MM.1S (cell line): ENCODE results near the gene SUGP1.

Experiments used
- DNase-seq: peaks from one replicate; pipeline ENCODE4 v3.0.0-alpha.2; 2015
- H2AFZ ChIP-seq: fragments of 300-600 bp; sonication (generic); 2 replicates; pipeline ENCODE4 v1.6.0; 2016; ENCODE audit warnings: antibody characterized with exemption, low read length
- H3F3A ChIP-seq: fragments of 300-600 bp; sonication (generic); 2 replicates; pipeline ENCODE4 v1.6.1; 2016; ENCODE audit warnings: mild to moderate bottlenecking, antibody characterized with exemption, low read length, moderate library complexity, mixed read lengths; ENCODE audit not compliant: insufficient read depth
- H3K27ac ChIP-seq: fragments of 300-600 bp; sonication (generic); 2 replicates; pipeline ENCODE4 v1.5.1; 2016; ENCODE audit warnings: mild to moderate bottlenecking, low read length
- H3K27me3 ChIP-seq: fragments of 300-600 bp; sonication (generic); replicated peaks from 2 replicates; pipeline ENCODE4 v1.6.0; 2016; ENCODE audit warnings: low read length; ENCODE audit not compliant: insufficient read depth
- H3K36me3 ChIP-seq: fragments of 300-600 bp; sonication (generic); replicated peaks from 2 replicates; pipeline ENCODE4 v1.6.1; 2016; ENCODE audit warnings: mild to moderate bottlenecking, low read length, mixed read lengths; ENCODE audit not compliant: insufficient read depth
- H3K4me1 ChIP-seq: fragments of 300-600 bp; sonication (generic); 2 replicates; pipeline ENCODE4 v1.6.1; 2016; ENCODE audit warnings: low read length, mixed read lengths
- H3K4me2 ChIP-seq: fragments of 300-600 bp; sonication (generic); 2 replicates; pipeline ENCODE4 v1.6.0; 2016; ENCODE audit warnings: low read depth, low read length
- H3K4me3 ChIP-seq: fragments of 300-600 bp; sonication (generic); 2 replicates; pipeline ENCODE4 v1.5.1; 2016; ENCODE audit warnings: low read length, mixed read lengths
- H3K79me2 ChIP-seq: fragments of 300-600 bp; sonication (generic); 2 replicates; pipeline ENCODE4 v1.6.1; 2016; ENCODE audit warnings: mixed run types, low read length, mixed read lengths
- H3K9ac ChIP-seq: fragments of 300-600 bp; sonication (generic); 2 replicates; pipeline ENCODE4 v1.6.1; 2016; ENCODE audit warnings: low read length, mixed read lengths
- H3K9me2 ChIP-seq: fragments of 300-600 bp; sonication (generic); replicated peaks from 2 replicates; pipeline ENCODE4 v1.6.1; 2016; ENCODE audit warnings: mild to moderate bottlenecking, low read length, mixed read lengths; ENCODE audit not compliant: insufficient read depth
- H3K9me3 ChIP-seq: fragments of 300-600 bp; sonication (generic); replicated peaks from 2 replicates; pipeline ENCODE4 v1.6.1; 2016; ENCODE audit warnings: mild to moderate bottlenecking, low read length, mixed read lengths; ENCODE audit not compliant: insufficient read depth
- H4K20me1 ChIP-seq: fragments of 300-600 bp; sonication (generic); 2 replicates; pipeline ENCODE4 v1.6.1; 2016; ENCODE audit warnings: mild to moderate bottlenecking, low read length, moderate library complexity, mixed read lengths; ENCODE audit not compliant: insufficient read depth
- EZH2 ChIP-seq: fragments of 300-600 bp; sonication (generic); optimal IDR thresholded peaks from 2 replicates; pipeline ENCODE3; 2017; ENCODE audit warnings: low read depth, mild to moderate bottlenecking, antibody characterized with exemption, low read length, mixed read lengths
- EZH2phosphoT487 ChIP-seq: fragments of 300-600 bp; sonication (generic); IDR thresholded peaks from 2 replicates; pipeline ENCODE4 v1.6.1; 2018; ENCODE audit warnings: antibody characterized with exemption, low read length
- TF ChIP-seq, protein P1 (sequence below): fragments of 300-600 bp; sonication (generic); IDR thresholded peaks from 2 replicates; pipeline ENCODE4 v1.5.1; 2016; ENCODE audit warnings: antibody characterized with exemption, low read length, mixed read lengths

Gene SUGP1

DNA sequence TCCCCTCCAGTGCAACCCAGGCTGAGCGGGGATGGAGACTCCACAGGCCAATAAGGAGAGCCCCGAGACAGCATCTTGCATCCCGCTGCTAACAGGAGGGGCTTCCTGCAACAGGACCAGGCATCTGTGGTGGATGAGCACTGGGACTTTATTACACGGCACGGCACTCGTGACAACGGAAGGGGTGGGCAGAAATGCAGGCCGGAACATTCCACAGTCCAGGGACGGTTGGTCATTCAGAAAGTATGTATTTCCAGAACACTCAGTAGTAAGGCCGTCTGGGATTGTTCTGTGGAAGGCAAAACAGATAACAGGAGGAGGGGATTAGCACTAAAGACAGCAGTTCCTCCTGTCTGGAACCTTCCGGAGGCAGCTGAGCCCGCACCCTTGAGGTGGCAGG lies 43.9 kb downstream of the SUGP1 start:
- no peaks in the 10 kb centered on the region for H3K9me3 ChIP-seq
- H3K4me1 ChIP-seq = no peaks in the 10 kb centered on the region
- H3K27ac ChIP-seq = no peak overlapping the region
- H3K79me2 ChIP-seq = no peaks in the 10 kb centered on the region
- no peak overlapping the region for H3K9ac ChIP-seq
- no peak overlapping the region for H3K4me3 ChIP-seq
- H3K36me3 ChIP-seq = no peaks in the 10 kb centered on the region
- no peaks in the 10 kb centered on the region for H3K27me3 ChIP-seq
- DNase-seq = no peak
- no peak overlapping the region for H2AFZ ChIP-seq
- no peaks in the 10 kb centered on the region for H3F3A ChIP-seq
- H3K4me2 ChIP-seq = no peak overlapping the region
- H4K20me1 ChIP-seq = no peaks in the 10 kb centered on the region
- no peaks in the 10 kb centered on the region for H3K9me2 ChIP-seq
- TF ChIP-seq EZH2phosphoT487 (no peak), EZH2 (no peak)
- TF ChIP-seq, protein P1, sequence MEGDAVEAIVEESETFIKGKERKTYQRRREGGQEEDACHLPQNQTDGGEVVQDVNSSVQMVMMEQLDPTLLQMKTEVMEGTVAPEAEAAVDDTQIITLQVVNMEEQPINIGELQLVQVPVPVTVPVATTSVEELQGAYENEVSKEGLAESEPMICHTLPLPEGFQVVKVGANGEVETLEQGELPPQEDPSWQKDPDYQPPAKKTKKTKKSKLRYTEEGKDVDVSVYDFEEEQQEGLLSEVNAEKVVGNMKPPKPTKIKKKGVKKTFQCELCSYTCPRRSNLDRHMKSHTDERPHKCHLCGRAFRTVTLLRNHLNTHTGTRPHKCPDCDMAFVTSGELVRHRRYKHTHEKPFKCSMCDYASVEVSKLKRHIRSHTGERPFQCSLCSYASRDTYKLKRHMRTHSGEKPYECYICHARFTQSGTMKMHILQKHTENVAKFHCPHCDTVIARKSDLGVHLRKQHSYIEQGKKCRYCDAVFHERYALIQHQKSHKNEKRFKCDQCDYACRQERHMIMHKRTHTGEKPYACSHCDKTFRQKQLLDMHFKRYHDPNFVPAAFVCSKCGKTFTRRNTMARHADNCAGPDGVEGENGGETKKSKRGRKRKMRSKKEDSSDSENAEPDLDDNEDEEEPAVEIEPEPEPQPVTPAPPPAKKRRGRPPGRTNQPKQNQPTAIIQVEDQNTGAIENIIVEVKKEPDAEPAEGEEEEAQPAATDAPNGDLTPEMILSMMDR = no peak

DNA sequence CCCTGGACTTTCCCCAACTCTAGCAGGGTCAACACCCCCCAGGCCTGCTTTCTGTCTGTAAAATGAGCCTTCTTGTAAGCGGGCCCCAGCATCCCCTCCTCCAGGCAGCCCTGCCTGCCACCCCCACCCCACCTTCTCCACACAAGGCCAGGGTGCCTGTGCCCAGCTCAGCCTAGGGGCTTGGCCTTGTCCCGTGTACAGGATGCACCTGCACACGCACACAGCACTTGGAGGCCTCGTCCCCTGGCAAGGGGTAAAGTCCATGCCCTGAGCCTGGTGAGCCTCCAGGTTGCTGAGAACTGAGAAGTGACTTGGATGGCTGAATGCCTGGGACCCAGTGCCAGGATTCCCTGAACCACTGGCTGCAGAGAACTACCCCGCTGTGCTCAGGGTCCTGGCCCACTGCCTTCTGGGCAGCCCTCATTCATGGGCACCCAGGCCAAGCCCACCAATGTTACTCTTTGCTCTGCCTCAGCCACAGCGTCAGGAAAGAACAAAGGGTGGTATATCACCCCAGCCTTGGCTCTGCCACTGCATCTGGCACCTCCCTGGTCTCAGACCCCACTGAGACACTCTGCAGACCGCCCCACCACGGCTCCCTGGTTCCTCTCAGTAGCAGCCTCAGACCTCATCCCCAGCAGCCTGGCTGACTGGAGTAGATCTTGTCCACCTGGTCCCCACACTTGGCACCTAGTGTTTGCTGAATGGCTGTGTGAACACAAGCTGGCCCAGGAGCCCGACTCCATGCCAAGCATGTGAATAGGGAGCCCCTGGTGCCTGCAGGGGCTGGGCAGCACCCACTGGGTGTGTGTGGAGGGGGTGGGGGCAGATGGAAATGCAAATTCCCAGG lies 45.4 kb downstream of the SUGP1 start:
- H3K27me3 ChIP-seq = no peaks in the 10 kb centered on the region
- no peaks in the 10 kb centered on the region for H3K36me3 ChIP-seq
- H2AFZ ChIP-seq = no peak overlapping the region
- no peak overlapping the region for H3K4me3 ChIP-seq
- H3K9me3 ChIP-seq = no peaks in the 10 kb centered on the region
- no peak overlapping the region for H3K4me2 ChIP-seq
- H3K9ac ChIP-seq = no peak overlapping the region
- no peaks in the 10 kb centered on the region for H3K9me2 ChIP-seq
- no peaks in the 10 kb centered on the region for H3F3A ChIP-seq
- no peak for DNase-seq
- no peaks in the 10 kb centered on the region for H3K79me2 ChIP-seq
- H3K4me1 ChIP-seq = no peaks in the 10 kb centered on the region
- no peaks in the 10 kb centered on the region for H4K20me1 ChIP-seq
- no peak overlapping the region for H3K27ac ChIP-seq
- no peak for TF ChIP-seq EZH2phosphoT487
- TF ChIP-seq, protein P1 = no peak
- no peak for TF ChIP-seq EZH2

DNA sequence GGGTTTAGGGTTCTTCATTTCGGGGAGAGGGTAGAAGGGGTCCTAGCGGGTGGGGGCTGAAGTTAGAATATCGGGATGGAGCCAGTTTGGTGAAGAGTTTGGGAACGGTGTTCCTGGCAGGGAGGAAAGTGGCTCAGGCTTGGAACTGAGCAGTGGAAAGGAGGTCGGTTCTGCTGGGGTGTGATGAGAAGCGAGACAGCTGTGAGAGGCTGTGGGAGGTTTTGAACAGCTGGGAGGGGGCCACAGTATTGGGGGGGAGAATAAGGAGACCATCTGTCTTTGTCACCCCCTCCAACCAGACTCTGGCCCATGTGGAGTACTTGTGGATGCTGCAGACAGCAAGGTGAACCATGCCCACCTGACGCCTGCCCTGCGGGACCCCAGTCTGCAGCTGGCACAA lies 46.2 kb downstream of the SUGP1 start:
- Histone ChIP-seq H3K4me2 (no peak overlapping the region), H3K27ac (no peak overlapping the region), H3K27me3 (no peaks in the 10 kb centered on the region), H3K9me2 (no peaks in the 10 kb centered on the region), H3K4me3 (no peak overlapping the region), H2AFZ (no peak overlapping the region), H3K9ac (no peak overlapping the region), H3K9me3 (no peaks in the 10 kb centered on the region), H4K20me1 (no peaks in the 10 kb centered on the region), H3K4me1 (no peaks in the 10 kb centered on the region), H3K36me3 (no peaks in the 10 kb centered on the region), H3K79me2 (no peaks in the 10 kb centered on the region), H3F3A (no peaks in the 10 kb centered on the region)
- TF ChIP-seq, protein P1 = no peak
- no peak for TF ChIP-seq EZH2phosphoT487
- TF ChIP-seq EZH2 = no peak
- DNase-seq = no peak
